HepG2 (cell line): Measurements from ENCODE around the gene GALNT11. TPM values are rescaled to one million over a fixed set of nuclear protein-coding genes. Genes with fewer than 3 reads are reported as not detected.

Experiments
- ATAC-seq: fragments of 200-7000 bp; cut with Tn5 transposase; 3 replicates; pipeline ENCODE4 v1.9.1; 2020; ENCODE audit warnings: mild to moderate bottlenecking, moderate library complexity
- BruUV-seq: library from RNA; stranded (reverse); fragments of 400-500 nt; replicated peaks from 2 replicates; lab custom pipeline; 2021; lab: Mats Ljungman, UMichigan
- CTCF ChIA-PET: fragments of 300-600 bp; formaldehyde crosslinking; extraction: SDS; loops from one replicate; lab custom pipeline; 2021; ENCODE audit warnings: low total read pairs, inconsistent platforms, low intra/inter-chr PET ratio; lab: Yijun Ruan, JAX
- POLR2A ChIA-PET: fragments of 350-600 bp; sonication (Branson Sonifier 250); formaldehyde crosslinking; loops from one replicate; lab custom pipeline; 2020; ENCODE audit warnings: antibody characterized with exemption, inconsistent platforms; lab: Yijun Ruan, JAX
- DNase-seq: peaks from one replicate; pipeline ENCODE4 v3.0.0-alpha.2; 2015; ENCODE audit warnings: low spot score
- FAIRE-seq: peaks from 3 replicates; lab custom pipeline; 2011; peaks lifted over from hg19 to GRCh38; lab: Jason Lieb, UNC
- H2AFZ ChIP-seq: one replicate; pipeline ENCODE4 v1.6.1; 2011; ENCODE audit warnings: low read length, inconsistent platforms
- H3K27ac ChIP-seq: fragments of 300-600 bp; 3 replicates; pipeline ENCODE4 v1.8.0; 2011; ENCODE audit warnings: mixed run types, mild to moderate bottlenecking, mixed read lengths, low read length, inconsistent platforms; ENCODE audit not compliant: insufficient read depth; ENCODE audit errors: extremely low read length
- H3K27me3 ChIP-seq, 2 experiments: fragments of 200-600 bp in 1 of 2; 2 replicates in 1 of 2; 3 replicates in 1 of 2; pipeline versions ENCODE4 v1.6.0 to v1.8.0; 2011; ENCODE audit warnings: low read length in 2 of 2, mild to moderate bottlenecking in 2 of 2, moderate library complexity in 2 of 2, inconsistent platforms in 1 of 2; ENCODE audit not compliant: insufficient read depth in 2 of 2, control insufficient read depth in 1 of 2
- H3K36me3 ChIP-seq, 2 experiments: fragments of 200-600 bp in 1 of 2; replicated peaks in 1 of 2; 2 replicates in 1 of 2; 3 replicates in 1 of 2; pipeline versions ENCODE4 v1.5.1 to v1.8.0; 2011; ENCODE audit warnings: low read length in 2 of 2, inconsistent platforms in 1 of 2; ENCODE audit not compliant: insufficient read depth in 2 of 2, control insufficient read depth in 1 of 2
- H3K4me1 ChIP-seq: 2 replicates; pipeline ENCODE4 v1.5.1; 2012; ENCODE audit warnings: low read length, inconsistent platforms; ENCODE audit not compliant: insufficient read depth
- H3K4me2 ChIP-seq: 2 replicates; pipeline ENCODE4 v1.6.0; 2011; ENCODE audit warnings: low read depth, low read length, inconsistent platforms
- H3K4me3 ChIP-seq, 3 experiments: fragments of 200-600 bp in 1 of 3; sonication (generic), shearing (Covaris generic) in 1 of 3; replicated peaks in 1 of 3; 2 replicates each; pipeline ENCODE4 v1.5.1; 2011 to 2016; ENCODE audit warnings: low read length in 3 of 3, inconsistent platforms in 2 of 3, low read depth in 2 of 3, mild to moderate bottlenecking in 2 of 3, control low read depth in 1 of 3, mixed read lengths in 1 of 3; ENCODE audit not compliant: insufficient read depth in 1 of 3
- H3K79me2 ChIP-seq: one replicate; pipeline ENCODE4 v1.6.1; 2011; ENCODE audit warnings: low read length, inconsistent platforms; ENCODE audit not compliant: insufficient read depth
- H3K9ac ChIP-seq: 2 replicates; pipeline ENCODE4 v1.6.0; 2011; ENCODE audit warnings: mild to moderate bottlenecking, low read depth, low read length, inconsistent platforms; ENCODE audit not compliant: insufficient read depth
- H3K9me3 ChIP-seq: 2 replicates; pipeline ENCODE4 v1.5.1; 2012; ENCODE audit warnings: mild to moderate bottlenecking, low read length
- H4K20me1 ChIP-seq: 2 replicates; pipeline ENCODE4 v1.6.0; 2011; ENCODE audit warnings: inconsistent platforms, mild to moderate bottlenecking, low read length, moderate library complexity; ENCODE audit not compliant: insufficient read depth
- ATF6 ChIP-seq: sonication (generic); formaldehyde crosslinking; conservative IDR thresholded peaks from 2 replicates; pipeline ENCODE4 v1.4.0; 2020; ENCODE audit warnings: missing genetic modification reagents
- HES4 ChIP-seq: sonication (generic); formaldehyde crosslinking; IDR thresholded peaks from 2 replicates; pipeline ENCODE4 v1.9.0; 2021; ENCODE audit warnings: mild to moderate bottlenecking, missing genetic modification reagents, borderline replicate concordance
- TBX3 ChIP-seq: fragments of 450-650 bp; IDR thresholded peaks from 2 replicates; pipeline ENCODE4 v1.6.1; 2017; ENCODE audit warnings: antibody characterized with exemption, mild to moderate bottlenecking, inconsistent platforms, borderline replicate concordance
- ZNF615 ChIP-seq: sonication (generic); formaldehyde crosslinking; IDR thresholded peaks from 2 replicates; pipeline ENCODE4 v1.5.0; 2020; ENCODE audit warnings: mild to moderate bottlenecking, missing genetic modification reagents, borderline replicate concordance
- ZNF670 ChIP-seq: sonication (generic); formaldehyde crosslinking; IDR thresholded peaks from 2 replicates; pipeline ENCODE4 v1.8.0; 2022; ENCODE audit warnings: mild to moderate bottlenecking, missing genetic modification reagents, borderline replicate concordance
- ZNF83 ChIP-seq: sonication (generic); formaldehyde crosslinking; IDR thresholded peaks from 2 replicates; pipeline ENCODE4 v1.4.0; 2020; ENCODE audit warnings: missing genetic modification reagents, mild to moderate bottlenecking, borderline replicate concordance
- ZSCAN5A ChIP-seq: sonication (generic); formaldehyde crosslinking; IDR thresholded peaks from 2 replicates; pipeline ENCODE4 v1.8.0; 2022; ENCODE audit warnings: mild to moderate bottlenecking, missing genetic modification reagents, borderline replicate concordance
- WGBS: methylation state at CpG from one replicate; pipeline ENCODE4 v1.1.6; 2017; ENCODE audit warnings: low lambda C conversion rate; 5-methylcytosine and 5-hydroxymethylcytosine counted together
- in situ Hi-C: cut with HindIII; loops from 2 replicates; pipeline ENCODE4 v1.10.0; 2017; ENCODE audit warnings: low pct_unique_long_range_greater_than_20kb; ENCODE audit not compliant: extremely low pct_ligation_motif_present
- intact Hi-C: fragments of 100-400 bp; cut with micrococcal nuclease; formaldehyde crosslinking; loops from one replicate; pipeline ENCODE4 v1.10.0; 2022; ENCODE audit not compliant: unreplicated experiment
- polyA plus RNA-seq, 8 experiments: library from polyadenylated mRNA; depleted of rRNA in 3 of 8; stranded (reverse) in 7 of 8; unstranded in 1 of 8; fragments of >200 nt; fragmentation: Illumina TruSeq in 4 of 8; extraction: Trizol in 4 of 8; gene quantifications; 2 replicates each; pipeline versions ENCODE4 v1.2.1 to v1.2.3, GENCODE V29; 2011 to 2016; ENCODE audit warnings: low read depth in 4 of 8, missing spikeins in 1 of 8, mixed read lengths in 1 of 8; ENCODE audit not compliant: insufficient read depth in 1 of 8
- total RNA-seq, 5 experiments: library from RNA; depleted of rRNA; stranded (reverse); fragments of >200 nt; fragmentation: Illumina TruSeq; extraction: Trizol; gene quantifications; 2 replicates each; pipeline ENCODE4 v1.2.3, GENCODE V29; 2016; ENCODE audit warnings: low read depth in 1 of 5

Gene GALNT11
- total and polyA plus RNA-seq, 2 of the 13 experiments (the other 11 are each of a cell fraction or from before 2014, with no cell fraction given), result 9.3 to 16.3 TPM

GRCh38 chr7:152076940-152077933 is 51.8 kb downstream of the GALNT11 start (continued):
- no peak for TF ChIP-seq ZSCAN5A (CRISPR knock-in tag)
- TF ChIP-seq ATF6 (CRISPR knock-in tag), result no peak
- no peak for TF ChIP-seq ZNF670 (CRISPR knock-in tag)

GRCh38 chr7:152078025-152078424 is 52.6 kb downstream of the GALNT11 start:
- Histone ChIP-seq H3K9ac (no peak overlapping the region), H4K20me1 (no peaks in the 10 kb centered on the region), H3K4me1 (peaks cover 62% of the 10 kb centered on the region), H3K27me3 (no peaks in the 10 kb centered on the region), H3K9me3 (no peaks in the 10 kb centered on the region), H2AFZ (no peak overlapping the region), H3K4me2 (no peak overlapping the region), H3K4me3 (no peak overlapping the region), H3K36me3 (no peaks in the 10 kb centered on the region), H3K27ac (no peak overlapping the region), H3K79me2 (no peaks in the 10 kb centered on the region)
- intact Hi-C loops, result no loop called here
- ChIA-PET POLR2A (no interaction called here), CTCF (no interaction called here)
- TF ChIP-seq ZNF615 (CRISPR knock-in tag) (no peak), HES4 (CRISPR knock-in tag) (no peak), ZNF83 (CRISPR knock-in tag) (no peak), TBX3 (no peak)
- no TSS peak for BruUV-seq
- no peak for DNase-seq
- in situ Hi-C loops, result no loop called here
- no peak for ATAC-seq
- FAIRE-seq, result no peak
- 78% methylated on average over 6 of the region's 6 CpGs for WGBS
